Measurements from ENCODE around the gene CDH4.

The CDH4 gene

DNA sequence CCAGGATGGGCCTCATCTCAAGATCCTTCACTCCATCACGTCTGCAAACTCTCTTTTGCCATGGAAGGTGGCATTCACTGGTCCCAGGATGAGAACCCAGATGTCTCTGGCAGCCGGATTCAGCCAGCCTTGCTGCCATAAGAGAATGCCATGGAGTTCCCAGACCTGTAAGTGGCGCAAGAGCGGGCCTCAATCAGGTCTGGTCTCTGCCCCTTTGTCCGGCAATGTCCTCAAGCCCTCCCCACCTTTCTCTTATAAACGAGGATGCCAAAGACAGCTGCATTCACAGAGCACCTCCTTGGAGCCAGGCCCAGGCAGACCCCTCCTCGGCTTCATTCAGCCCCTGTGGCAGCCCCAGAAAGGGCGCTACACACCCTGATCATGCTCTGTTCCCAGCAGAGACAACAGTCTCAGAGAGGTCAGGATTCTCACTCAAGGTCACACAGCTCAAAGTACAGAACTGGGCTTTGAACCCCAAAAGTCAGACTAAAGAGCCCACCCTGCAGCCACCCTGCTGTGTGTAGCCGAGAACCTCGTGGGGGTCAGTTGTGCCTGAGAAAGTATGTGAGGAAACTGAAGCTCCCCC is 549.9 kb downstream of the CDH4 start:
- in situ Hi-C loops (cut with HindIII; ENCODE audit: low pct_unique_long_range_greater_than_20kb, low sequenced_read_pairs) = no loop called here
- no peak for TF ChIP-seq JUND (IDR thresholded peaks at IDR 0.05; ENCODE audit: low read depth)
- DNase-seq (ENCODE audit: low read depth in 1 of 2, low spot score in 1 of 2) = no peak

DNA sequence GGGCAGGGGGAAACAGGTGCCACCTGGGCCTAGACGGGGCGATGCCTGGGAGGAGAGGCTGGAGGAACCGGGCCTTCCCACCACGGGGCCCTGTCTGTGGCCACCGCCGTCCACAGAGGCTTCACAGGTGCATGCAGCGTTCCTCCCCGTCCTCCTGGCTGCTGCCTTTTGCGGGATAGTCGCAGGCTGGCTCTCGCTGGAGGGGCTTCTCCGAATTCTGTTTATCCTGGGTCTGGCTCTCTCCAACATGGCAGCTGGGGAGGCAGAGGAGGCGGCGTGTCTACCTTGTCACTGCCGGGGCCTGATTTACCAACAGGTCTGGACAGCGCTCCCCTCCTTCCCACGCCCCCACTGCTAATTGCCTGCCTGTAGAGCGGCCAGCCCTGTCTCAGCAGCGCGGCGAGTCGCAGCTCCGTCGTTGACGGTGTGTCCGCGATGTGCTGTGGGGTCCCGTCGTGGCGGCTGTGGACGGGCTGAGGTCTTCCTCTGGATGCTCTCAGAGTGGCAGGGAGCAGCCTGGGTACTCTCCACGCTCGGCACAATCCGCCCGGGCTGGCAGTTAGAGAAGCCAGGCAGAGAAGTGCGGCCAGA is 550.8 kb downstream of the CDH4 start:
- no peak for TF ChIP-seq JUND (IDR thresholded peaks at IDR 0.05; ENCODE audit: low read depth)
- in situ Hi-C loops (cut with HindIII; ENCODE audit: low pct_unique_long_range_greater_than_20kb, low sequenced_read_pairs) = no loop called here
- DNase-seq (ENCODE audit: low read depth in 1 of 2, low spot score in 1 of 2) = no peak

DNA sequence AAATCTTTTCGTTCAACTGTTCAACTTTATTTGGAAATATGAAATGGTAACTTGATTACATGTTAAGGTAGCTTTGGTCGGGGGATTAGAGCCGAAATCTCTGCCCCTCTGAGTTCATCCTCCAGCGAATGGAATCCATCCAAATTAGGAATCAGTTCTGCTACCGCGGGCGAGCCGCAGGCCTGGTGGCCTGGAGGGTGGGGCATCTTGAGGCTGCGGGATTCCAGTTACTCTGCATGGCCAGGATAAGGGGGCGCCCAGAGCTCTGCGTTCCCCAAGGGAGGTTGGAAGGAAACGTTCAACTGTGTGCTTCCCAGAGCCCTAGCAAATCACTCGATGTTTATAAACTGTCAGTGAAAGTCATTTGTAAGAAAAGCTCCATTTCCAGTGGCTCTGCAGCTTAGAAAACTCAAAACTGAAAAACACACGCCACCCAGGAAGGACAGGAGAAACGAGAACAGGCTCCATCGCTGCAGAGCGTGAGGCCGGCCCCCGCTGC is 551.4 kb downstream of the CDH4 start:
- peak in 1 of 2 experiments; percentile 55 for DNase-seq (ENCODE audit: low read depth in 1 of 2, low spot score in 1 of 2)
- in situ Hi-C loops (cut with HindIII; ENCODE audit: low pct_unique_long_range_greater_than_20kb, low sequenced_read_pairs) = no loop called here
- no peak for TF ChIP-seq JUND (IDR thresholded peaks at IDR 0.05; ENCODE audit: low read depth)

DNA sequence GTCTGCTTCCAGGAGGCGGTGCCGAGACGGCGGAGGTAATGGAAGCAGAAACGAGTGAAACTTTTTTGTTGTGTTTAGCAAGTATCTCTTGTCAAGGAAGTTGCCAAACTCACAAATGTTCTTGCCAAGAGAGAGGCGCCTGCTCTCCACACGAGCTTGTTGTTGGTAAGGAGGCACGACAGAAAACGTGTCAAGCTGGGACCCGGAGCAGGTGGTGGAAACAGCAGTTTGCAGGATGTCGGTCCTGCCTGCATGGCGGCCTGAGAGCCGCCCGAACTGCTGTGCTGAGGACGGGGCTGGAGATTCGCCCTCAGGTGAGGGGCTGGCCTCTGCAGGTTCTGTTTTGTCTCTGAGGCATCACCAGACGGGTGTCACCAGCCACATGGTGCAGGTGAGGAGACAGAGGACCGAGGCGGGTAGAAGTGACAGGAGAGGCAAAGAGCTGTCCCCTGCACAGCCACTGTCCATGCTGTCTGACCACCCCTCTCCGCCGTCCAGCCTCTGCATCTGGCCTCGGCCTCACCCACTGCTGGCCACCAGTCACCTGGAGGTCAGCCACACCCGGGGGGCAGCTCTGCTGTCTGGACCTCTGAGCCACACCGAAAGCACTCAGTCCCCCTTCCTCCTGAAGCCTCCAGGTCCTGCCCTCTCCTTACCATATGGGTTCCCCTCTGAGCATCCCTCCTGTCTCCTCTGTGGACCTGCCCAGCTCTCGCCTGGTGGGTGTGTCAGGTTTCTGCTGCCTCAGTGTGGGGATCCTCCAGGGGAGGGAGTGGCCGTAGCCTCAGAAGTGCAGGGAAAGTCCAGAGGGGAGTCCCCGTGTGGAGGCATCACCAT is 552.1 kb downstream of the CDH4 start:
- DNase-seq (ENCODE audit: low read depth in 1 of 2, low spot score in 1 of 2) = peak in 1 of 2 experiments; percentile 17
- in situ Hi-C loops (cut with HindIII; ENCODE audit: low pct_unique_long_range_greater_than_20kb, low sequenced_read_pairs) = no loop called here
- TF ChIP-seq JUND (IDR thresholded peaks at IDR 0.05; ENCODE audit: low read depth) = no peak

DNA sequence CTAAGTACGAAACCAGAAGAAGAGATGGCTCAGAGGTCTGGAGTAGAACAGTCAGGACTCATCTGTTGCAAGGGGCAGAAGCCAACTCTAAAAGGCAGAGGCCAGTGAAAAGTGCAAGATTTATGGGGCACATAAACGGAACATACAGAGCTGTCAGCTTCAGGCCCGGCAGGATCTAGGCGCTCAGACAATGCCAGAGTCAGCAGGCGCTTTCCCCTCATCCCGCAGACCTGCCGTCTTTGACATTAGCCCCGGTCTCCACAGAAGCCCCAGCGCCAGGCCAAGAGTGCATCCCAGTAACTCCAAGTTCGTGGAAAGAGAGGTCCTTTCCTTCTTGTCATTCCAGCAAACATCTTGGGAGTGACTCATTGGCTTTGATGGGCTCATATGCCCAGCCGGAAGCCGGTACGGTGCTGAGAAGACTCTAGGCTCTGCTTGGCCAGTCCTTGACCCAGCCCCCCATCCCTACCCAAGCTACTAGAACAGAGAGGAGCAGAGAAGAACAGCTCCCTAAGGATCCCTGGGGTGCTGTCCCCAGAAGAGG is 552.8 kb downstream of the CDH4 start:
- no peak for DNase-seq (ENCODE audit: low read depth in 1 of 2, low spot score in 1 of 2)
- TF ChIP-seq JUND (IDR thresholded peaks at IDR 0.05; ENCODE audit: low read depth) = no peak

DNA sequence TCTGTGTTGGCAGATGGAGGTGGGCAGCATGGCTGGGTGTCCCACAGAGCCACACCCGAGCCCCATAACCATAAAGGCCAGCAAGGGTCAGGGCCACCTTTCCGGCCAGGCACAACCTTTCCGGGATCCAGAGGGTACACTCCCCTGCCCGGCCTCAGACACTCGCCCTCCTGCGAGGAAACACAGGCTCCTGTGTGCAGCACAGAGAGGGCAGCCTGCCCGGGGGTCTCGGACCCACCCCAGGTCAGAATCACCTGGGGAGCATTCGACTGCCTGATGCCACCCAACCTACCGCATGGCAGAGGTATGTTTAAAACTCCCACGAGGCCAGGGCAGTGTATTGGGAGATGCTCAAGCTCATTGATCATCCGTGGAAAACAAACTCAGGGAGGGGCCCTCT is 553.3 kb downstream of the CDH4 start:
- in situ Hi-C loops (cut with HindIII; ENCODE audit: low pct_unique_long_range_greater_than_20kb, low sequenced_read_pairs) = no loop called here
- TF ChIP-seq JUND (IDR thresholded peaks at IDR 0.05; ENCODE audit: low read depth) = no peak
- DNase-seq (ENCODE audit: low read depth in 1 of 2, low spot score in 1 of 2) = no peak

More for the DNA sequence above, 552.8 kb downstream of the CDH4 start:
- in situ Hi-C loops (cut with HindIII; ENCODE audit: low pct_unique_long_range_greater_than_20kb, low sequenced_read_pairs) = no loop called here

DNA sequence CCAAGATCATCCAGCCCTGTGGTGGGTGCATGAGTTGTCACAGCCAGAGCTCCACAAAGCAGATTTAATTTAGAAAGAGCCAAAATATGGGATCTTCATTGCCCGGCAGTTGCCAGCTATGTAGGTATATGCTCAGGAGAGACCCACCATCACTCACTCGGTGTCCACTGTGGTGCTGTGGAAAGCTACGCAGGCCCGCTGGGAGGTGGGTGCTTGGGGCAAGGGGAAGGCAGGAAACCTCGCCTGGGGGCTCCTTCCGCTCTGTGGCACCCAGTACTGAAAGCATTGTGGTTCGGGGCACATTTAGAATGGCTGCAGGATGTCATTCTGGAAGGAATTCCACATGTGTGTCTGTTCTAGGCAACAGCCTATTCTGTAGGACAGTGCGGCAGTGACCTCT is 553.7 kb downstream of the CDH4 start:
- in situ Hi-C loops (cut with HindIII; ENCODE audit: low pct_unique_long_range_greater_than_20kb, low sequenced_read_pairs) = no loop called here
- DNase-seq (ENCODE audit: low read depth in 1 of 2, low spot score in 1 of 2) = no peak
- TF ChIP-seq JUND (IDR thresholded peaks at IDR 0.05; ENCODE audit: low read depth) = no peak

DNA sequence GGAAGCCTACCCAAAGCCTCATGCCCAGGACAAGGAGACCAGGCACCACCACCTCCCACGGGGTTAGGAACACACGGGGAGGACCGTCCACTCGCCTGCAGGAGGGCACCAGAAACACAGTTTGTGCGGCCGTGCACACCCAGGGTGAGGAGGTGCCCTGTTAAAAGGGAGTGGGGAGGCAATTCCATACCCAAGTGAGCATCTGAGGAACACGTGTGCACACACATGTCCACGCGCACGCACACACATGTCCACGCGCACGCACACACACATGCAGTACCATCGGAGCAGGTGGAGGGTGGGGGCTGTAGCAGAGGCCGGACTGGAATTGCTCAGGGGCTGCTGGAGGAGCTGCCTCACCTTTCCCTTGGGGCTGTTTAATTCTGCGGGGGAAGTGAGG is 554.3 kb downstream of the CDH4 start:
- in situ Hi-C loops (cut with HindIII; ENCODE audit: low pct_unique_long_range_greater_than_20kb, low sequenced_read_pairs) = no loop called here
- DNase-seq (ENCODE audit: low read depth in 1 of 2, low spot score in 1 of 2) = no peak
- TF ChIP-seq JUND (IDR thresholded peaks at IDR 0.05; ENCODE audit: low read depth) = no peak

DNA sequence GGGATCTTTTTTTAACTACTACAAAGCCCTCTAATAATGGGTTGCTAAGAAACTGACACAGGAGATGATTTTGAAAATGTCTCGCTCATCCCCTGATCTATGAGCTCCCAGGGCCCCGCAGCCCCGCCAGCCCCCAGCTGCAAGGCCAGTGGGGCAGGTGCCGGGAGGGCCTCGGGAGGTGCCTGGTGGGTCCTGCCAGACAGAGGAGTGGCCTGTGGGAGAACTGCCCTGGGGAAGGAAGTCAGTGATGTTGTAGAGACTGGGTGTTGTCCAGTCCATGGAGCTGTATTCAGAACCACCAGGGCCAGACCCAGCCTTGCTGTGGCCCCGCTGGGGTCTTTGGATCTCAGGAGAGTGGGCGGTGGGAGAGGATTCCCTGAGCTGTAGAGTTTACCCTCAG is 554.9 kb downstream of the CDH4 start:
- TF ChIP-seq JUND (IDR thresholded peaks at IDR 0.05; ENCODE audit: low read depth) = no peak
- DNase-seq (ENCODE audit: low read depth in 1 of 2, low spot score in 1 of 2) = no peak
- in situ Hi-C loops (cut with HindIII; ENCODE audit: low pct_unique_long_range_greater_than_20kb, low sequenced_read_pairs) = no loop called here

DNA sequence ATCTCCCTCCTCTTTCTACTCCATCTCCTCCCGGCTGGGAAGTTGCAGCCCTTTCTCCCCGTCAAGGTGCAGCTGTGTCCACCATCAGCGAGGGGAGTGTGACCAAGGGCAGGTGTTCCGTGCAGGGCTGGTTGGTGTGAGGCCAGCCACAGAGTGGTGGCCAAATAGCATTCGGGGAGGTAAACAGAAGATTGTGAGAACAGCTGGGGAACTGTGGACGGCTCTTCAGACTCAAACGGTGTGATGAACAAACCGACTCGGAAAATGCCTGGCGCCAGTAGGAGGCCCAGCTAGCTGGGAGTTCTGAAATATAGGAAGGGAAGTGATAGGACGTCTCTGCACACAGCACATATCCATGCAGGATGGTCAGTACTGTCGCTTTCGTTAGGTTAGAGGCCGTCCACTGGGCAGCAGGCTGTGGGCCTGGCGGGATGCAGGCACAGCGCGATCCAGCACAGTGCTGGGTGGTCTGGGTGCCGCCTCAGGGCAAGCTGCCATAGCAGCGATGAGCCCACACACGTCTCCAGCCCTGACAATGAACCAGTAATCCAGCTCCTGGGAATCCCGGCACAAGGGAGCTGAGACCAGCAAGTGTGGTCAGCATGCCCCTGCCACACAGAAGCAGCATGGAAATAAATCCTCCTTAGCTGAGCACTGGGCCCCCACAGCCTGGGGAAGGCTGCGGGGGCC is 555.6 kb downstream of the CDH4 start:
- DNase-seq (ENCODE audit: low read depth in 1 of 2, low spot score in 1 of 2) = no peak
- no peak for TF ChIP-seq JUND (IDR thresholded peaks at IDR 0.05; ENCODE audit: low read depth)
- in situ Hi-C loops (cut with HindIII; ENCODE audit: low pct_unique_long_range_greater_than_20kb, low sequenced_read_pairs) = no loop called here

DNA sequence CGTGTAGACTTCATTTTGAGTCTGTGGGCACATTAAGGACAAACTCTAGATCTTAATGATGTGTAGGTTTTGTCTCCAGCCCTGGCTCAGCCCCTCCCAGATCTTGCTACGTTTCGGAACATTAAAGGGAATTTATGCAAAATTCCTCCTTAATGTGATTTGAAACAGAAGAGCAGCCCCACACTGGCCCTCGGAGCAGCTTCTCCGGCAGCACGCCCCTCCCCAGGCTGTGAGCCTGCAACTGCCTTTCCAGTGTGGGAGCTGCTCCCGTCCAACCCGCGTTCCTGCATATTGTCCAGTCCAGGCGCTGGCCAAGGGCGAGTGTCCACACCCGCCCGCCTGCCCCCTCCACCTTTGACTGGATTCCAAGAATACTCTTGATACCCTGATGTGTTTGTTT is 556.4 kb downstream of the CDH4 start:
- no peak for DNase-seq (ENCODE audit: low read depth in 1 of 2, low spot score in 1 of 2)
- no peak for TF ChIP-seq JUND (IDR thresholded peaks at IDR 0.05; ENCODE audit: low read depth)
- in situ Hi-C loops (cut with HindIII; ENCODE audit: low pct_unique_long_range_greater_than_20kb, low sequenced_read_pairs) = no loop called here

DNA sequence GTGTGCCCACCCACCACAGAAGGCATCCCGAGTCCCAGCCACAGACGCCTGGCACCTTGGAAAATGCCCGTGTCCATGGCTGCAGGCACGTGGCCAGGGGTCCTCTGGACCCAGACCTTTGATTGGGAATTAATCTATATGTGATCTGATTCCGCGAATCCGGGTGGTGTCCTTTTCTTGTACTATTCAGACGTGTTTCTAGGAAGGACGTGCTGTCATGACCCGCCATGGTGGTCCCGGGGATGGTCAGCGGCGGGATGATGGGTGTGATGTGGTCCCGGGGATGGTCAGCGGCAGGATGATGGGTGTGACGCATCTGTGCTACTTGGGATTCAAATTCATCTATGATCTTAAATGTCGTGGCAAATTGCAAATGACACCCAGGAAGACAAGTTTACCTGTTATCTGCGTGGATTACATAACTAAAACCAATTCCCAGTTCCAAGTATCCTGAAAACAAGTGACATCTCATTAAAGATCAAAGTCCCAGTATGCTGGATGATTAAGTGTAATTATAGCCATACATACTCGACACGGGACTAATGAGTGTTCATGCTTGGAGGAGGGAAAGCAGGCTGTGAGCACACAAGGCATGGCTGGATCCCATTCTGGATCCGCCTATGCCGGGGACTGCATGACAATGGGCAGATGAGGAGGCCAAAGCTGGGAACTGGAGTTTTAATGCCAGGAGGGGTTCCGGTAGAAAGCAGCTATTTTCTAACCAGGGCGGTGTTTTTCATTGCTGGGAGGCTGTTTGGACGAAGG is 557.1 kb downstream of the CDH4 start:
- in situ Hi-C loops (cut with HindIII; ENCODE audit: low pct_unique_long_range_greater_than_20kb, low sequenced_read_pairs) = no loop called here
- no peak for TF ChIP-seq JUND (IDR thresholded peaks at IDR 0.05; ENCODE audit: low read depth)

More for the DNA sequence above, 557.1 kb downstream of the CDH4 start:
- DNase-seq (ENCODE audit: low read depth in 1 of 2, low spot score in 1 of 2) = no peak

Measured in T47D (cell line).